Brain microvascular endothelial cell (primary cell): Measurements from ENCODE around the gene TMED4.

Experiments
- DNase-seq: peaks from one replicate; pipeline ENCODE4 v3.0.0-alpha.2; 2020
- H3K27ac ChIP-seq: fragments of 250-450 bp; sonication (Bioruptor Pico); 2 replicates; pipeline ENCODE4 v1.5.1; 2020; ENCODE audit warnings: mild to moderate bottlenecking, moderate library complexity
- H3K27me3 ChIP-seq: fragments of 250-450 bp; sonication (Bioruptor Pico); replicated peaks from 2 replicates; pipeline ENCODE4 v1.5.1; 2020; ENCODE audit warnings: mild to moderate bottlenecking
- H3K36me3 ChIP-seq: fragments of 250-450 bp; sonication (Bioruptor Pico); replicated peaks from 2 replicates; pipeline ENCODE4 v1.5.1; 2020; ENCODE audit warnings: mild to moderate bottlenecking
- H3K4me3 ChIP-seq: 2 replicates; pipeline ENCODE4 v1.5.1; 2011; ENCODE audit warnings: low read depth, mild to moderate bottlenecking, control low read depth, low read length, moderate library complexity
- CTCF ChIP-seq: IDR thresholded peaks from 2 replicates; pipeline ENCODE4 v1.5.1; 2011; ENCODE audit warnings: low read depth, mild to moderate bottlenecking, moderate library complexity, low read length, control low read depth, inconsistent platforms; ENCODE audit errors: missing control alignments
- in situ Hi-C: cut with HindIII; loops from 2 replicates; pipeline ENCODE4 v1.10.0; 2017; ENCODE audit warnings: low sequenced_read_pairs, low pct_ligation_motif_present

Gene TMED4

GRCh38 chr7:44538093-44538797, 43.8 kb downstream of the TMED4 start:
- H3K4me3 ChIP-seq, result no peak overlapping the region
- in situ Hi-C loops, result no loop called here
- TF ChIP-seq CTCF, result no peak
- no peaks in the 10 kb centered on the region for H3K27me3 ChIP-seq
- no peak overlapping the region for H3K27ac ChIP-seq
- DNase-seq, result no peak
- H3K36me3 ChIP-seq, result no peaks in the 10 kb centered on the region

GRCh38 chr7:44537442-44537841, 44.6 kb downstream of the TMED4 start:
- Histone ChIP-seq H3K36me3 (no peaks in the 10 kb centered on the region), H3K4me3 (no peak overlapping the region), H3K27me3 (no peaks in the 10 kb centered on the region), H3K27ac (no peak overlapping the region)
- no peak for TF ChIP-seq CTCF
- no peak for DNase-seq
- in situ Hi-C loops, result no loop called here

- DNase-seq, result no peak
- no peak for TF ChIP-seq CTCF
- H3K36me3 ChIP-seq, result no peaks in the 10 kb centered on the region
- no peak overlapping the region for H3K4me3 ChIP-seq
- in situ Hi-C loops, result no loop called here
- H3K27me3 ChIP-seq, result no peaks in the 10 kb centered on the region
- H3K27ac ChIP-seq, result no peak overlapping the region
Measured at GRCh38 chr7:44536090-44536489, 45.9 kb downstream of the TMED4 start.

GRCh38 chr7:44535348-44536064, 46.5 kb downstream of the TMED4 start:
- TF ChIP-seq CTCF, result no peak
- no peak for DNase-seq
- no peaks in the 10 kb centered on the region for H3K27me3 ChIP-seq
- in situ Hi-C loops, result no loop called here
- no peak overlapping the region for H3K4me3 ChIP-seq
- no peak overlapping the region for H3K27ac ChIP-seq
- H3K36me3 ChIP-seq, result no peaks in the 10 kb centered on the region

- TF ChIP-seq CTCF, result peak; percentile 80
- no peak for DNase-seq
- no peaks in the 10 kb centered on the region for H3K27me3 ChIP-seq
- no peak overlapping the region for H3K4me3 ChIP-seq
- H3K36me3 ChIP-seq, result no peaks in the 10 kb centered on the region
- H3K27ac ChIP-seq, result no peak overlapping the region
- in situ Hi-C loops, result no loop called here
Measured at GRCh38 chr7:44534501-44534900, 47.5 kb downstream of the TMED4 start.

GRCh38 chr7:44534087-44534486, 47.9 kb downstream of the TMED4 start:
- Histone ChIP-seq H3K27ac (no peak overlapping the region), H3K36me3 (no peaks in the 10 kb centered on the region), H3K4me3 (no peak overlapping the region), H3K27me3 (no peaks in the 10 kb centered on the region)
- DNase-seq, result no peak
- in situ Hi-C loops, result no loop called here
- no peak for TF ChIP-seq CTCF
